Ramos (cell line): ENCODE measurements around the gene MLXIP.
"Not testable (repeated sequence)": the region's sequence is repeated elsewhere in the genome, so short reads cannot be mapped to it uniquely, and the experiment has no call there.

Source experiments
- in situ Hi-C: fragments of 300-500 bp; cut with MboI; formaldehyde crosslinking; loops from one replicate; pipeline ENCODE4 v1.14.3; 2022; ENCODE audit warnings: low sequenced_read_pairs; ENCODE audit not compliant: unreplicated experiment

MLXIP gene, protein sequence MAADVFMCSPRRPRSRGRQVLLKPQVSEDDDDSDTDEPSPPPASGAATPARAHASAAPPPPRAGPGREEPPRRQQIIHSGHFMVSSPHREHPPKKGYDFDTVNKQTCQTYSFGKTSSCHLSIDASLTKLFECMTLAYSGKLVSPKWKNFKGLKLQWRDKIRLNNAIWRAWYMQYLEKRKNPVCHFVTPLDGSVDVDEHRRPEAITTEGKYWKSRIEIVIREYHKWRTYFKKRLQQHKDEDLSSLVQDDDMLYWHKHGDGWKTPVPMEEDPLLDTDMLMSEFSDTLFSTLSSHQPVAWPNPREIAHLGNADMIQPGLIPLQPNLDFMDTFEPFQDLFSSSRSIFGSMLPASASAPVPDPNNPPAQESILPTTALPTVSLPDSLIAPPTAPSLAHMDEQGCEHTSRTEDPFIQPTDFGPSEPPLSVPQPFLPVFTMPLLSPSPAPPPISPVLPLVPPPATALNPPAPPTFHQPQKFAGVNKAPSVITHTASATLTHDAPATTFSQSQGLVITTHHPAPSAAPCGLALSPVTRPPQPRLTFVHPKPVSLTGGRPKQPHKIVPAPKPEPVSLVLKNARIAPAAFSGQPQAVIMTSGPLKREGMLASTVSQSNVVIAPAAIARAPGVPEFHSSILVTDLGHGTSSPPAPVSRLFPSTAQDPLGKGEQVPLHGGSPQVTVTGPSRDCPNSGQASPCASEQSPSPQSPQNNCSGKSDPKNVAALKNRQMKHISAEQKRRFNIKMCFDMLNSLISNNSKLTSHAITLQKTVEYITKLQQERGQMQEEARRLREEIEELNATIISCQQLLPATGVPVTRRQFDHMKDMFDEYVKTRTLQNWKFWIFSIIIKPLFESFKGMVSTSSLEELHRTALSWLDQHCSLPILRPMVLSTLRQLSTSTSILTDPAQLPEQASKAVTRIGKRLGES

DNA sequence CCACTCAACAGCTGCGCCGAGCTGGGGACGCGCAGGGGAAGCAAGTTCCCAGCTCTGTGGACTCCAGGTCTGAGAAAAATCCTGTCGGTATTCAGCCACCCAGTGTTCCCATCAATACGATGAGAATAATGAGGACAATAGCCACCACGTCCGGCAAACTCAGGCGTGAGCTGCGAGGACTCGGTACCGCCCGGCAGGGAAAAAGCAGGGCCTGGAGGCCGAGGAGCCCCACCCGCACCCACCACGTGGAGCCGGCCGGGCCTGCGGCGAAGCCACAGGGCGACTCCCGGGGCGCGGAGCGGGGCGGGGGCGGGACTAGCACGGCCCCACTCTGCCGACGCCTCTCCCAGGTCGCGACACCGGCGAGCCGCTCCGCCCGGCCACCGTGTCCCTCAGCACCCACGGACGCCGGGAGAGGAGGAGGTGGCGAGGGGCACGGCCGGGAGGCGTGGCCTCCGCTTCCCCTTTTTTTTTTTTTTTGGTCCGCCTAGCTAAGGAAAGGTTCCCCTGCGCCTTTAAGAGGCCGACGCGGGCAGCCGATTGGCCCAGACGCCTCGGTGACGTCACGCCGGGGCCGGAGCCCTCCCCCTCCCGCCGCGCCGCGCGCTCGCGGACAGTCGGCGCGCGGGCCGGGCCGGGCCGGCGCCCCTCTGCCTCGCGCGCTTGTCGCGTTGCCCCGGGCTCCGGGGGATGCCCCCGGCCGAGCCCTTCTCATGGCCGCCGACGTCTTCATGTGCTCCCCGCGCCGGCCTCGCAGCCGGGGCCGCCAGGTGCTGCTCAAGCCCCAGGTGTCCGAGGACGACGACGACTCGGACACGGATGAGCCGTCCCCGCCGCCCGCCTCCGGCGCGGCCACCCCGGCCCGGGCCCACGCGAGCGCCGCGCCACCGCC, at the start of gene MLXIP:
Gene MLXIP (plus strand): TSS at position 616 of the 892 bp plus-strand sequence. CDS start 98 bp downstream, at position 714.
- in situ Hi-C loops: no loop called here

DNA sequence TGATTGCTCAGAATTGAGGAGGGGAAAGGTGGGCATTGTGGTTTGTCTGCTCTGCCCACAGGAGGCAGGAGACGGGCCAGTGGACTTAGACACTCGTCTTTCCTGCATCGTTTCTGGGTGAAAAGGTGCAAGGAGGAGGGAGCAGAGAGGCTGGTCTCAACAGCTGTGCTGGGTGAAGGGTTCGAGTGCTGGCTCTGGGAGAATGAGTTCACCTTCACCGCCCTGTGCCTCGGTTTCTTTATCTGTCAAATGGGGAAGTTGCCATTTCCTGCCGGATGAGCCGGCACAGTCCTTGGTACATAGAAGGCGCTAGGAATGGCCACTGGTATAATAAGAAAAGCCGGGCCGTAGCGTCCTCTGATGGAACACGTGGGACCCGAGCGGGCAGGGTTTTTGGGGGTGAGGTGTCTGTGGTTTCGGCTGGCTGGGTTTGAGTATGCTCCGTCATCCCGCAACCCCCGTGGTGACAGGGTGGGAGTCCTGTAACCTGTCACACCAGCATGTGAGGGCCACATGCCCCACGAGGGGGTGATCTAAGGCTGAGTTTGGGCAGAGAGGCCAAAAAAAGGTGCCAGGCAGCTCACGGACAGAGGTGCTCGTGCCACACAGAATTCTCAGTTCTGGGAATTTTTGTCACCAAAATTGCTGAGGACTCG, 49.5 kb upstream of the MLXIP start:
- in situ Hi-C loops: loop anchor here (5.0 kb wide), 1 partner anchor 47 kb away; no protein-coding TSS in a partner anchor

DNA sequence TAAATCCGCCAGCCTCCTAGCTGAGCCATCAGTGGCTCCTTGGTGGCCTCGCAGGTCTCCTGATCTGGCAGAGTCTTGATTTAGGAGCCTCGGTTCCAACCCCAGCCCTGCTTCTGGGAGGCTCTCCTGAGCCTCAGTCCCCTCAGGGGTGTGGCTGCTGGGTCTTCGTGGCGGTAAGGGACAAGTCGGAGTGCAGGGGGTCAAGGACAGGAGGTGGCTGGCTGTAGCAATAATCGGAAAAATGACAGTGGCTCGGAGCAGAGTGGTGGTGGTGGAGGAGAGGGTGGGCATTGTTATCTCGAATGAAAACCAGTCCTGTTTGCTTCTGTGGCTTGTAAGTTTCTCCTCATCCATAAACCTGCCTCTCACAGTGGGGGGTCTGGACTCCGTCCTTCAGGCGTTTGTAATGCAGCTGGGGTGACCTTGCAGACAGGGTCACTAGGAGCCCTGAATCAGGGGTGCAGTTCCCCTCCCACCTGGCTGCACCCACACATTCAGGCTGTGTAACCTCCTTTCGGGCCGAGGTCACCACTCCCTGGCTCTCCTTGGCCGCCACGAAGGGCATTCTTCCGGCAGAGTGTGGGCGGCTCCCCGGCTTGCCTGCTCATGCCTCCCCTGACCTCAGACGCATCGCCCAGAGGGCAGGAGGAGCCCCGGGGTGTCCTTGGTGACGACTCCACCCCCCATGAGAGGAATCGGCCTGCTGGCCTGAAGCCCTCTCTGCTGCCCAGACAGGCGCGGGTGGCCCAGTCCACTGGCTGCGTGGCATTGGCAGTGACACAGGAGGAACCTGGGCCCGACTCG, 48.7 kb upstream of the MLXIP start:
- in situ Hi-C loops: loop anchor here (5.0 kb wide), 1 partner anchor 48 kb away; no protein-coding TSS in a partner anchor

DNA sequence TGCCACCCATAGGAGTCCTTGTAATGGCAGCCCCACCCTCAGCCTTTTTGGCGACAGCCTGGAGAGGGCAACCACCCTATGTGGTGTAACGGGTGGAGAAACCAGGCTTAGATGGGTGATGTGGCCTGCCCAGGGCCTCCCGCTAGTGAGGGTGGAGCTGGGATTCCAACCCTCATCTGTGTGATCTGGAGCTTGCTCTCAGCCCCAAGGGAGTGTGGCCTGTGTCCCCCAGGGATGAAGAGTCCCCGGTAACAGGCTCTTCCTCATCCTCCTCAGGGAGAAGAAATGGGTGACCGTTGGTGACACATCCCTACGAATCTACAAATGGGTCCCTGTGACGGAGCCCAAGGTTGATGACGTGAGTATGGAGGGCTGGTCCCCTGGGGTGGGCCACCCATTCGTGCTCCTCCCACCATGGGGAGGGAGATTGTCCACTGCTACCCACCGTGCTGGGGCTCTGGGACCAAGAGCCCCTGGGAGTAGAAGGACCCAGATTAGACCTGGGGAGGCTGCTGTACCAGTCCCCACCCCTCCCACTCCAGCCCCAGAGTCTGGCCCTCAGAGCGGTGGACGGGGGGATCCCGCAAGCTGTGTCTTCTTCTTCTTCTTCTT, 48.0 kb upstream of the MLXIP start:
- in situ Hi-C loops: no loop called here

DNA sequence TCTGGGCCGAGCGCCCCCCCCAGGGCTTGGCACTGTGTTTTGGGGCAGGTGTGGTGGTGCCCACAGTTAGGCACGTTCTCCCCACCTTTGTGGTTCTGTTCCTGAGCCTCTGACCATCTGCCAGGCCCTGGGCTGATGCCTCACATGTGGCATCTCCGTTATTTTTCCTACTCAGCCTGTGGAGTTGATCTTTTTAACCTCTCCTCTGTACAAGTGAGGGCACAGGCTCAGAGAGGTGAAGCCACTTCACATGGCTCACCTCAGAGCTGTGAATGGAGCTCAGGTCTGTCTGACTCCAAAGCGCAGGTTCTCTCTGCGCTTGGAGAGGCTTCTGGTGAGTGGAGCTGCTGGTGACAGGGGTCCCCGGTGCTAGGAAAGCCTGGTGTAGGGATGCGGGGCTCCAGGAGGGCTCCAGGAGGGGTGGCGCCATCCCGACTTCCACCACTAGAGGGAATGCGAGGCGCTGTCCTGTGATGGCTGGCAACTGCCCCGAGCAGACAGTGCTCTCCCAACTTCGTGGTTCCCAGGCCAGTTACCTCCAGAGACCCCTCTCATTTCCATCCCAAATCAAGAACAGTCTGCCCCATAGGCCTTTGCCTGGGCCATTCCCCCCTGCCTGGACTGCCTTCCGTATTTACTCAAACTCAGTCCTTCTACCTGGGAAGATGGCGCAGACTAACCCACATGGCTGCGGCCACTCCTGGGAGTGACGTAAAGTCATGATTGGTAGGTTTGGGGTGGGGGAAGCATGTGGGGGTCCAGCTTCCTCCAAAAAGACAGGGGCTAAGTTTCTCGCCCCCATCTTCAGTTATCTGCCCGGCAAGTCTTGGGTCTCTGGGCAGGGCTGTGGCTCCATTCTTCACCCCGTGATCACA, 47.0 kb upstream of the MLXIP start:
- in situ Hi-C loops: no loop called here

DNA sequence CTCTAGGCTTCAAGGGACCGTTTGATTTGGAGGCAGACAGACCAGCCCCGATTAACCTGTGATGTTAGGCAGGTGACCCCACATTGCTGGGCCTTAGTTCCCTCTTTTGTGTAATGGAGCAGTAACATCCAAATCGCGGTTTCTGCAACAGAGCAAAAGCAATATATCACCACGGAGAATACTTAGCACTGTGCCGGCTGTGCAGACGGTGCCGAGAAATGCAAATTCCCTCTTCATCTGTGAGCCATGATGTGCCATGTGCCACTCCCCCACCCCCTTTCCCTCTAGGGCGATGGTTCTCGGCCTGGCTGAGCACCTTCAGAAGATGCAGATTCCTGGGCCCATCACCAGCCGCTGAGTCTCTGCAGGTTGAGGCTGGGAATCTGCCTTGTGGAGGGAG, 46.0 kb upstream of the MLXIP start:
- in situ Hi-C loops: no loop called here

DNA sequence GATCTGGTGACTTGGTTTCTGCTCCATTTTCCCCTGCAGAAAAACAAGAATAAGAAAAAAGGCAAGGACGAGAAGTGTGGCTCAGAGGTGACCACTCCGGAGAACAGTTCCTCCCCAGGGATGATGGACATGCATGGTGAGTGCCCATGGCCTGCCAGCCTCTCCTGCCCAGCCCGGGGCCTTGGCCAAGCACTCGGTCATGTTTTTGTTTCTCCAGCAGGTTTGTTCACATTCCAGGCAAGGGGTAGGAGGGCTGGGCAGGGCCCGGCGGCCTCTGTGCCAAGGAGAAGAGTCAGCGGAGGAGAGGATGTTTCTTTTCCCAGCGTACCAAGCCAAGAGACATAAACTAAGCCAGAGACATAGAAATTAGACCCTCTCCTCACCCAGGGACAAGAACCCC, 43.3 kb upstream of the MLXIP start:
- in situ Hi-C loops: no loop called here

DNA sequence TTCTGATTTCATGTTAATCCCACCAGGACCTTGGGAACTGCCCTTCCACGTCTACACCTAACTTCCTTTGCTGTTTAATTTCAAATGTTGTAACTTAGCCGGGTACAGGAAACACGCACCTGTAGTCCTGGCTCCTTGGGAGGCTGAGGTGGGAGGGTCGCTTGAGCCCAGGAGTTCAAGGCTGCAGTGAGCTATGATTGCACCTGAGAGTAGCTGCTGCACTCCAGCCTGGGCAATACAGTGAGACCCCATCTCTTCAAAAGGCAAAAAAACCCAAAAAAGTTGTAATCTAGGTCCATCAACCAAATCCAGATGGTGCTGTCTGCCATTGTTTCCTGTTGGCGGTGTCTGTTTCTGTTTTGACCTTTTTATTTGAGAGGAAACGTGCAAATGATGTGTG, 42.4 kb upstream of the MLXIP start:
- in situ Hi-C loops: no loop called here

DNA sequence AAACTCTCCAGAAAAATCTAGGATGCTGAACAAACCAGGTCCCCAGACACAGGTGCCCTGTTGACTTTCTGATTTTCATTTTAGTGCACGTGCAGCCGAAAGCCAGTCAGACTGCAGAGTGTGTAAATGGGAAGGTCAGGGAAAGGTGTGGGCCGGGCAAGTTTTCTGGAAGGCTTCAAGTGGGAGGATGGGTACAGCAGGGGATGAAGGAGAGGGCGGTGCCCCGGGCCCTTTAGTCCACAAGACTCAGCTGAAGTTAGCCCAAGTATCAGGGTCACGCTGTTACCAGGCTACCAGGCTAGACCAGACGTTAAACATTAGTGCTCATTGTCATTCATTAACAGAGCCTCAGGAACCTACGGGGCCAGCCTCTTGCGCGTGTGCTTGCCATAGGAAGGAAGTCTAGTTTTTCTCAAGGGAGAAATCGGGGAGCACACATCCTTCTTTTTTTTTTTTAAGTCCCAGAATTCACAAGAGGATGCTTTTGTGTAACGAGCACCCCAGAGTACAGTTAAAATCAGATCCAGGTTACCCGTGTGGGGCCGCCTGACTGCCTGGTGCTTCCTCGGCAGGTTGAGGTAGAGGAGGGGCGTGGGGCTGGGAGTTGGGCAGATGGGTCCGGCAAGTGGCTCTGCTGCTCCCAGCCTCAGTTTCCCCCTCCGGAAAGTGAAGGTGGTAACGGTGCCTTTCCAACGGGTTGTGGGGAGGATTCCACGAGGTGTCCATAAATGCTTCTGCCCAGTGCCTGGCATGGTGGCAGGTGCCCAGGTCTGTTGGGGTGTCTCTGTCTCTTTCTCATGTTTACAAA, 37.8 kb upstream of the MLXIP start:
- in situ Hi-C loops: no loop called here

DNA sequence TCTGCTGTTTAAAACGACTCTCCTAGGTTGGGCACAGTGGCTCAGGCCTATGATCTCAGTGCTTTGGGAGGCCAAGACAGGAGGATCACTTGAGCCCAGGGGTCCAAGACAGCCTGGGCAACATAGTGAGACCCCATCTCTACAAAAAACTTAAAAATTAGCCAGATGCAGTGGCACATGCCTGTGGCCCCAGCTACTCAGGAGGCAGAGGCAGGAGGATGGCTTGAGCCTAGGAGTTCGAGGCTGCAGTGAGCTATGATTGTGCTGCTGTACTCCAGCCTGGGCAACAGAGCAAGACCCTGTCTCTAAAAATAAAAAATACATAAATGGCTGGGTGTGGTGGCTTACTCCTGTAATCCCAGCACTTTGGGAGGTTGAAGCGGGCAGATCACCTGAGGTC, 37.1 kb upstream of the MLXIP start:
- in situ Hi-C loops: not testable (repeated sequence)

DNA sequence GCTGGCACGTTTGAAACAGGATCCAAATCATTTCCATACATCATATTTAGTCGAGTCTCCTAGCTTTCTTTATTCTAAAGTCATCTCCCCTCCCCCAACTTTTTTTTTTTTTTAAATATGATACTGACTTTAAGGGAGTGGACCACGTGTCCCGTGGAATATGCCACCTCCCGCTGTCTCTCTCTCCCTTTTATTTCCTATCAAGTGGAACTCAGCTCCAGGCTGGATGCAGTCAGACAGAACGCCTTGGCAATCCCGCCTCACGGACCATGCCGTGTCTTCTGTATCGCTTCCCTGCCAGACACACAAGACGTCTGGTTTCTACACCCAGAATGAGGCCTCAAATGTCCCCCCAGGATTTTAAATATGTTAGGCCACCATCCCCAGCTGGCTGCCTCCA, 35.6 kb upstream of the MLXIP start:
- in situ Hi-C loops: no loop called here

DNA sequence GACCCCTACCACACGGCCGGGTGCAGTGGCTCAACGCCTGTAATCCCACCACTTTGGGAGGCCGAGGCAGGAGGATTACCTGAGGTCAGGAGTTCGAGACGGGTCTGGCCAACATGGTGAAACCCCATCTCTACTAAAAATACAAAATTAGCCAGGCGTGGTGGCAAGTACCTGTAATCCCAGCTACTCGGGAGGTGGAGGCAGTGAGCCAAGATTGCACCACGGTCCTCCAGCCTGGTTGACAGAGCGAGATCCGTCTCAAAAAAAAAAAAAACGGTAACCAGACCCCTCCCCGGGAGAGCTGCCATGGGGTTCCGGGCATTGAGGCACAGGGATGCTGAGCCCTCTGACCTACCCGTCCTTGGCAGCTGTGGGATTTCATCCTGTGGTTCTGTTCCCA, 35.1 kb upstream of the MLXIP start:
- in situ Hi-C loops: no loop called here

DNA sequence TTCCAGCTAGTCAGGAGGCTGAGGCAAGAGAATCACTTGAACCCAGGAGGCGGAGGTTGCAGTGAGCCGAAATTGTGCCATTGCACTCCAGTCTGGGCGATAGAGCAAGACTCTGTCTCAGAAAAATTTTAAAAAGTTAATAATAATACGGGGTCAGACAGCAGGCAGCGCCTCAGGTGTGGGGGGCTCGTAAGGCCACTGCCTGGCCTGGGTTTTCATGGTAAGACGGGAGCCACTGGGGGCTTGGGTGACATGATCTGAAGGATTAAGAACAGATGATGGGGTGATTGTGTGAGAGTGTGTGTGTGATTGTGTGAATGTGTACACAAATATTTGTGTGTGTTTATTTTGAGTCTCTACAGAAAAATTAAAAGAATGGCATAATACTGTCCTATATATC, 33.3 kb upstream of the MLXIP start:
- in situ Hi-C loops: loop anchor here (5.0 kb wide), 1 partner anchor 128 kb away; the partner anchor contains the start of gene CFAP251

DNA sequence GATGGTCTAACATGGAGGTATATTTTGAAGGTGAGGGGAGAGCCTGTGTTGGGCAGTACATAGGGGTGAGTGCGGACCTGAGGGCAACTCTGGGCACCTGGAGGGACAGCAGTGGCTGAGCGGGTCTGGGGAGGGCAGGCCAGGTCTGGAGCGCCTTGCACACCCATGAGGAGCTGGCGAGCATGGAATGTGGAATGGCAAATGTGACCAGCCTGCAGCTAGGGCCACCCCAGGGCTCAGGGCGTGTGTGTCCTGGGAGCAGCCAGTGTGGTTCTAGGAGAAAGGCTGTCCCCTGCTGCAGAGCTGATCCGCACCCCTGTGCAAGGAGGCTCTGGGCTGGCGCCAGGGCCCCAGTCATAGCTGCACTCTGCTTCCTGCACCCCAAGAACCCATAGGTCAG, 32.4 kb upstream of the MLXIP start:
- in situ Hi-C loops: loop anchor here (5.0 kb wide), 1 partner anchor 129 kb away; the partner anchor contains the start of gene CFAP251

DNA sequence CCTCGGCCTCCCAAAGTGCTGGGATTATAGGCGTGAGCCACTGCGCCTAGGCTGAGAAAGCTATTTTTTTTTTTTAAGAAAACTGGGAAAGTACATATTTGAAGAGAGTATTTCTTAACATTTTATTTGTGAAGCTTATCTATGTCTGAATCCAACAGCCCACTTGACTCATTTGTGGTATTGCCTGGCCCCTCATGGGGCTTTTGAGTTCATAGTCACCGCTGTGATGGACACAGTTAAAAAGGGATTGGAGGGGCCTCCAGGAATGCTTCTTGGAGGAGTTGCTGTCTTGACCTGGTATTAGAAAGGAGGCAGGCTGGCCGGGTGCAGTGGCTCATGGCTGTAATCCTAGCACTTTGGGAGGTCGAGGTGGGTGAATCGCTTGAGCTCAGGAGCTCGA, 30.4 kb upstream of the MLXIP start:
- in situ Hi-C loops: loop anchor here (5.0 kb wide), 1 partner anchor 131 kb away; the partner anchor contains the start of gene CFAP251

DNA sequence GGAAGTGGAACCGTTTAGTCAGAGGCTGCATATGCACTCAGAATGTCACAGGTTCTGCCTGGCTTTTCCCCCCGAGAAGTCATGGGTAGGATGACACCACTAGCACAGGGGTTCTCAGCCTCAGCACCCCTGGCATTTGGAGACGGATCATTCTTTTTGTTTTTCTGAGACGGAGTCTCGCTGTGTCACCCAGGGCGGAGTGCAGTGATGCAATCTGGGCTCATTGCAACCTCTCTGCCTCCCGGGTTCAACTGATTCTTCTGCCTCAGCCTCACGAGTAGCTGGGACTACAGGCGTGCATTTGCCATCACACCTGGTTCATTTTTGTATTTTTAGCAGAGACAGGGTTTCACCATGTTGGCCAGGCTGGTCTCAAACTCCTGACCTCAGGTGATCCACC, 28.7 kb upstream of the MLXIP start:
- in situ Hi-C loops: loop anchor here (5.0 kb wide), 1 partner anchor 133 kb away; the partner anchor contains the start of gene CFAP251
